HepG2 (cell line): ENCODE results near the gene HNRNPM. TPM values are rescaled to one million over a fixed set of nuclear protein-coding genes. Genes with fewer than 3 reads are reported as not detected.

Experiments
- ATRX ChIP-seq: sonication (generic); formaldehyde crosslinking; IDR thresholded peaks from 2 replicates; pipeline ENCODE4 v1.4.0; 2020; ENCODE audit warnings: missing genetic modification reagents, borderline replicate concordance
- BCL3 ChIP-seq: sonication (generic); formaldehyde crosslinking; IDR thresholded peaks from 2 replicates; pipeline ENCODE4 v1.5.1; 2020; ENCODE audit warnings: mild to moderate bottlenecking, missing genetic modification reagents, moderate library complexity
- BRCA1 ChIP-seq: sonication (generic); formaldehyde crosslinking; IDR thresholded peaks from 2 replicates; pipeline ENCODE4 v1.4.0; 2020; ENCODE audit warnings: missing genetic modification reagents
- CSRNP2 ChIP-seq: sonication (generic); formaldehyde crosslinking; conservative IDR thresholded peaks from 2 replicates; pipeline ENCODE4 v1.8.0; 2022; ENCODE audit warnings: low read depth, missing genetic modification reagents
- FOXA3 ChIP-seq: IDR thresholded peaks from 2 replicates; pipeline ENCODE4 v1.6.1; 2016; ENCODE audit warnings: missing genetic modification reagents, missing compliant biosample characterization
- HHEX ChIP-seq: IDR thresholded peaks from 2 replicates; pipeline ENCODE4 v1.6.1; 2016; ENCODE audit warnings: control low read depth
- NFYC ChIP-seq: IDR thresholded peaks from 2 replicates; pipeline ENCODE4 v1.6.1; 2016; ENCODE audit warnings: missing genetic modification reagents, missing compliant biosample characterization
- NKX3-1 ChIP-seq: sonication (generic); formaldehyde crosslinking; IDR thresholded peaks from 2 replicates; pipeline ENCODE4 v1.5.0; 2020; ENCODE audit warnings: missing genetic modification reagents
- POLR2A ChIP-seq, 2 experiments: IDR thresholded peaks; 2 replicates each; pipeline ENCODE4 v1.6.1; 2011; ENCODE audit warnings: low read depth in 2 of 2, low read length in 2 of 2, mild to moderate bottlenecking in 1 of 2, moderate library complexity in 1 of 2; ENCODE audit not compliant: insufficient read depth in 1 of 2
- SOX13 ChIP-seq, 3 experiments: fragments of 450-650 bp in 1 of 3; sonication (generic) in 1 of 3; formaldehyde crosslinking in 1 of 3; IDR thresholded peaks in 2 of 3; conservative IDR thresholded peaks in 1 of 3; 2 replicates each; pipeline versions ENCODE4 v1.5.0 to v1.6.1; 2016 to 2020; ENCODE audit warnings: antibody characterized with exemption in 1 of 3, mild to moderate bottlenecking in 1 of 3, missing compliant biosample characterization in 1 of 3, missing genetic modification reagents in 1 of 3, moderate library complexity in 1 of 3
- SP4 ChIP-seq: sonication (generic); formaldehyde crosslinking; IDR thresholded peaks from 2 replicates; pipeline ENCODE4 v1.8.1; 2023; ENCODE audit warnings: mild to moderate bottlenecking, missing genetic modification reagents
- XBP1 ChIP-seq: sonication (generic); formaldehyde crosslinking; IDR thresholded peaks from 2 replicates; pipeline ENCODE4 v1.5.0; 2020; ENCODE audit warnings: missing genetic modification reagents
- ZGPAT ChIP-seq: IDR thresholded peaks from 2 replicates; pipeline ENCODE4 v1.6.1; 2016; ENCODE audit warnings: mild to moderate bottlenecking
- ZKSCAN5 ChIP-seq: sonication (generic); formaldehyde crosslinking; IDR thresholded peaks from 2 replicates; pipeline ENCODE4 v1.5.1; 2020; ENCODE audit warnings: mild to moderate bottlenecking, missing genetic modification reagents
- ZMYM4 ChIP-seq: sonication (generic); formaldehyde crosslinking; IDR thresholded peaks from 2 replicates; pipeline ENCODE4 v1.8.1; 2023; ENCODE audit warnings: mild to moderate bottlenecking, missing genetic modification reagents
- ZNF282 ChIP-seq: fragments of 450-650 bp; IDR thresholded peaks from 2 replicates; pipeline ENCODE4 v1.6.1; 2018; ENCODE audit not compliant: partially characterized antibody
- ZNF350 ChIP-seq: sonication (generic); formaldehyde crosslinking; IDR thresholded peaks from 2 replicates; pipeline ENCODE4 v1.4.0; 2020; ENCODE audit warnings: mild to moderate bottlenecking, low read depth, missing genetic modification reagents, borderline replicate concordance
- ZNF503 ChIP-seq: sonication (generic); formaldehyde crosslinking; IDR thresholded peaks from 2 replicates; pipeline ENCODE4 v1.4.0; 2020; ENCODE audit warnings: missing genetic modification reagents
- ZNF670 ChIP-seq: sonication (generic); formaldehyde crosslinking; IDR thresholded peaks from 2 replicates; pipeline ENCODE4 v1.8.0; 2022; ENCODE audit warnings: mild to moderate bottlenecking, missing genetic modification reagents, borderline replicate concordance
- ZNF713 ChIP-seq: sonication (generic); formaldehyde crosslinking; IDR thresholded peaks from 2 replicates; pipeline ENCODE4 v1.4.0; 2020; ENCODE audit warnings: mild to moderate bottlenecking, missing genetic modification reagents
- ZSCAN30 ChIP-seq: sonication (generic); formaldehyde crosslinking; IDR thresholded peaks from 2 replicates; pipeline ENCODE4 v1.5.0; 2020; ENCODE audit warnings: mild to moderate bottlenecking, missing genetic modification reagents
- polyA plus RNA-seq, 8 experiments: library from polyadenylated mRNA; depleted of rRNA in 3 of 8; stranded (reverse) in 7 of 8; unstranded in 1 of 8; fragments of >200 nt; fragmentation: Illumina TruSeq in 4 of 8; extraction: Trizol in 4 of 8; gene quantifications; 2 replicates each; pipeline versions ENCODE4 v1.2.1 to v1.2.3, GENCODE V29; 2011 to 2016; ENCODE audit warnings: low read depth in 4 of 8, missing spikeins in 1 of 8, mixed read lengths in 1 of 8; ENCODE audit not compliant: insufficient read depth in 1 of 8
- total RNA-seq, 5 experiments: library from RNA; depleted of rRNA; stranded (reverse); fragments of >200 nt; fragmentation: Illumina TruSeq; extraction: Trizol; gene quantifications; 2 replicates each; pipeline ENCODE4 v1.2.3, GENCODE V29; 2016; ENCODE audit warnings: low read depth in 1 of 5
- TF ChIP-seq, protein P1 (sequence below): fragments of 450-650 bp; IDR thresholded peaks from 2 replicates; pipeline ENCODE4 v1.6.1; 2017
- TF ChIP-seq, protein P2 (sequence below): sonication (generic); formaldehyde crosslinking; IDR thresholded peaks from 2 replicates; pipeline ENCODE4 v1.4.0; 2020; ENCODE audit warnings: mild to moderate bottlenecking, missing genetic modification reagents

The HNRNPM gene
- total and polyA plus RNA-seq, 2 of the 13 experiments (the other 11 are each of a cell fraction or from before 2014, with no cell fraction given) = 56.7 to 102 TPM

DNA sequence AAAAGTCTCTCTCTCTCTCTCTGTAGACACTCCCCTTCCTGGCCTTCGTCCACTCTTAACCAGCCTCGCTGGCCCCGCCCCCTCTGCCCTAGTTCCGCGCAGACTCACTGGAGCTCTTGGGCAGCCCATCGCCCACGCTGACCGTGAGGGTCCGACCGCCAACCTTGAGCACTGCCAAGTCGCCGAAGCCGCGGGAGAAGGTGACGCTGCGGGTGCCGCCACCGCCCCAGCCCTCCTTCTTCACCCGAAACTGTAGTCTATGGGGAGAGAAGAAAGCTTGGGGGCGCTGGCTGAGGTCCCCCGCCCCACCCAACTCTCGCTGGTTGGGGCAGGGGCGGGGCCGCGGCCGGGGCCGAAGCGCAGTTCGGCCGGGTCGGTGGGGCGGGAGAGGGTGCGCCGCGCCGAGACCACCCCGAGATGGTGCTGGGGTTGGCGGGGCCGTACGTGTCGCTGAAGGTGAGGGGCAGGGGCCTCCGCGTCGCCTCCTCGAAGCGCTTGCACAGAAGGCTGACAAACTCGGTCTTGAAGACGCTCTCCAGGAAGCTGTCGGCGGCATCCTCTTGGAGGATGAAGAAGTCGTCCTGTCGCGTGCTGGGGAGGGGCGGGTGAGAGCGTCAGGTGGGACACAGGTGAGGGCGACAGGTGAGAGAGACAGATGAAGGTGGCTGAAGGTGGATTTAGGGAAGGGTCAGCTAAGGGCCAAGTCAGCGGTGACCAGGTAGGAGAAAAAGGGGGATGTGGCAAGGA lies 81.7 kb downstream of the HNRNPM start (continued):
- TF ChIP-seq, protein P1, sequence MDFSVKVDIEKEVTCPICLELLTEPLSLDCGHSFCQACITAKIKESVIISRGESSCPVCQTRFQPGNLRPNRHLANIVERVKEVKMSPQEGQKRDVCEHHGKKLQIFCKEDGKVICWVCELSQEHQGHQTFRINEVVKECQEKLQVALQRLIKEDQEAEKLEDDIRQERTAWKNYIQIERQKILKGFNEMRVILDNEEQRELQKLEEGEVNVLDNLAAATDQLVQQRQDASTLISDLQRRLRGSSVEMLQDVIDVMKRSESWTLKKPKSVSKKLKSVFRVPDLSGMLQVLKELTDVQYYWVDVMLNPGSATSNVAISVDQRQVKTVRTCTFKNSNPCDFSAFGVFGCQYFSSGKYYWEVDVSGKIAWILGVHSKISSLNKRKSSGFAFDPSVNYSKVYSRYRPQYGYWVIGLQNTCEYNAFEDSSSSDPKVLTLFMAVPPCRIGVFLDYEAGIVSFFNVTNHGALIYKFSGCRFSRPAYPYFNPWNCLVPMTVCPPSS = no peak
- TF ChIP-seq ZNF713 (CRISPR knock-in tag) (no peak), XBP1 (CRISPR knock-in tag) (no peak), ZKSCAN5 (CRISPR knock-in tag) (no peak), CSRNP2 (CRISPR knock-in tag) (no peak), ZNF670 (CRISPR knock-in tag) (no peak), ZNF503 (CRISPR knock-in tag) (no peak), FOXA3 (no peak), ZMYM4 (CRISPR knock-in tag) (peak; percentile 26; the same call in 1 of the 2 replicates), SP4 (CRISPR knock-in tag) (no peak), ATRX (no peak), POLR2A (IDR thresholded peaks at IDR 0.05; ENCODE audit: insufficient read depth in 1 of 2, low read depth in 2 of 2, low read length in 2 of 2) (peak in 1 of 2 experiments; percentile 92; a peak in 3 of 4 replicates), BCL3 (CRISPR knock-in tag) (no peak), BRCA1 (CRISPR knock-in tag) (no peak), NFYC (CRISPR knock-in tag) (no peak), ZNF350 (CRISPR knock-in tag) (no peak), NKX3-1 (CRISPR knock-in tag) (no peak), HHEX (no peak), SOX13 (IDR thresholded peaks at IDR 0.05) (no peak), SOX13 (CRISPR knock-in tag; conservative IDR thresholded peaks at IDR 0.05 in 1 of 2, IDR thresholded peaks at IDR 0.05 in 1 of 2) (no peak), ZSCAN30 (CRISPR knock-in tag) (no peak), ZGPAT (CRISPR knock-in tag) (peak; percentile 63; the same call in 1 of the 2 replicates), ZNF282 (no peak)
- TF ChIP-seq, protein P2, sequence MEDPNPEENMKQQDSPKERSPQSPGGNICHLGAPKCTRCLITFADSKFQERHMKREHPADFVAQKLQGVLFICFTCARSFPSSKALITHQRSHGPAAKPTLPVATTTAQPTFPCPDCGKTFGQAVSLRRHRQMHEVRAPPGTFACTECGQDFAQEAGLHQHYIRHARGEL = no peak
